Measurements from ENCODE around the gene SLC35F3.

GRCh38 chr1:234288946-234289345 lies 384.5 kb downstream of the SLC35F3 start:
- no peak for TF ChIP-seq EP300 (IDR thresholded peaks at IDR 0.05)
- no peak for TF ChIP-seq POLR2A (IDR thresholded peaks at IDR 0.05)
- no peak for TF ChIP-seq CTCF (IDR thresholded peaks at IDR 0.05)
- TF ChIP-seq POLR2AphosphoS5 (IDR thresholded peaks at IDR 0.05): no peak

Measured in suprapubic skin (tissue), 4 donors.